HG03175 (cell line): Measurements from ENCODE around the gene JUP.

Experiments
- ATAC-seq: cut with Tn5 transposase; IDR thresholded peaks from one replicate; pipeline ENCODE4 v1.9.1; 2021; ENCODE audit warnings: mild to moderate bottlenecking, moderate library complexity; ENCODE audit not compliant: unreplicated experiment

JUP gene

DNA sequence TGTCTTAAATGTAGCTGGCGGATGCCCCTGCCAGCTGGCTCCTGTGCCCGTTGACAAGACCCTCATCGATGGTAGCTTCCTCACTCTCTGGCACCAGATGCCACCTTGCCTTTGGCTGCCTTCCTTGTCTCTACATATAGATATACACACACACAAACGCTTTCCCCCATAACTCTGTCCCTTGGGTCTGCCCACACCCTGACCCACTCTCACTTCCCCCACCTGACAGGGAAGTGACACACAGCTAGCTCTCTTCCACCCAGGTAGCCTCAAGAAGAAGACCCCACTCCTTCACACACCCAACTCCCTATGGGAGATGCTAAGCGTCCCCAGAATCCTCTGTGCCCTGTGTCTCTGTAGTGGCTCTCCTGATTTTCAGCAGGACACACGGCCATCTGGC lies 25.6 kb downstream of the JUP start:
- ATAC-seq = no peak

DNA sequence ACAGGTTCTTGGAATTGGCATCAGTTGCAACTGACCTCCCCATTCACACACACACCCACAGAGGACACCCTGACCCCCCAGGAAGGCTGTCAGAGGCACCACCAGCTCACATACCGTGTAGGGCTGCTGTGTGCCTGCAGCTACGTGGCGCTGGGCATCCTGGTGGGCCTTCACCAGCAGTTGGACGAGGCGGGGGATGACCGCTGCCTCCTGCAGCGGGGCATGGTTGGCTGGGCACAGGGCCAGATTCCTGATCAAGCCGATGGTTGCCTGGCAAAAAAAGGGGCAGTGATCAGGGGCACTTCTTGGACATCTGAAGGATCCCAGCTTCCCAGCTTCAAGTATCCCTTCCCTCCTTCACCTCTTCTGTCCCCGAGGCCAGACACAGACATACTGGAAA lies 27.9 kb downstream of the JUP start:
- ATAC-seq = no peak

GRCh38 chr17:41754066-41754465 lies 32.4 kb downstream of the JUP start:
- ATAC-seq = no peak

DNA sequence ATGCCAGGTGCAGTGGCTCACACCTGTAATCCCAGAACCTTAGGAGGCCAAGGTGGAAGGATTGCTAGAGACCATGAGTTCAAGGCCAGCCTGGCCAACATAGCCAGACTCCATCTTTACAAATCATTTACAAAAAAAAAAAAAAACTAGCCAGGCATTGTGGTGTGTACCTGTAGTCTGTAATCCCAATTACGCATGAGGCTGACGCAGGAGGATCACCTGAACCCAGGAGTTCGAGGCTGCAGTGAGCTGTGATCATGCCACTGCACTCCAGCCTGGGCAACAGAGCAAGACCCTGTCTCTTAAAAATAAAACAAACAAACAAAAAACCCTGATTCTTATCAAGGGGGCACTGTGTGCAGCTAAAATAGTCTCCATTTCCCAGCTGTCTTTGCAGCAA lies 35.2 kb downstream of the JUP start:
- ATAC-seq = no peak

DNA sequence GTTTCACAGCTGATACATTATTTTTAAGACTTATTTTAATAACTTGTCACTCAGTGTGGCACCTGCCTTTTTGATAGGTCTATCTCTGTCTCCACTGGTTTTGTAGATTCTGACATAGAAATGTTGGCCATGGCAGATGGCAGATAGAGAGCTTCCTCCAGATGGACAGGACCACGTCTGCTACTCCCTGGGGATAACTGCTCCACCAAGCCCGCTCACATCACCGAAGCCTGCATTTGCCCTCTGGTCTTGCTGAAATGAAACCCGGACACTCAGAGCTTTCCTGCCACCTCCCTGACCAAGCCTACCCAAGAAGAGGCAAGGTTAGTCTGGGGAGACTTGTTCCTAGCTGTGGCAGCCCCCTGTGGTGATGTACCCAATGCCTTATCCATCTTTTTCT lies 35.6 kb downstream of the JUP start:
- no peak for ATAC-seq

- no peak for ATAC-seq
These were observed 38.2 kb downstream of the JUP start for GRCh38 chr17:41748275-41748674.

DNA sequence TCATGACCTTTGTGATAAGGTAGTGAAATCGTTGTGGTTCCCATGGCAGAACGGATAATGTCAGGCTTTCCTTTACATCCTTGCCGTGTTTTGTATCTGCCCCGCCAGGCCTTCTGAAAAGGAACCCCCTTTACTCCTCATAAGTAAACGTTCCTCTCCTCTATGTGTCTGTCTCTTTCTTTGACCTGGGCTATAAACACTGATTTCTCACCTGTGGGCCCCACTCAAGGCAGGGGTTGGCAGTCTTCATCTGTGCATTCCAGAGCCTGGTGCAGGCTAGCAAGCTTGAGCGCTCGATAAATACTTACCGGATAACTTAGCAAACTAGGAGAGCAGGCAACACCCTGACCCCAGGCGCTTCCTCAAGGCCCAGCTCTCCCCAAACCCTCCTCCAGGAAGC lies 44.8 kb downstream of the JUP start:
- ATAC-seq = no peak

DNA sequence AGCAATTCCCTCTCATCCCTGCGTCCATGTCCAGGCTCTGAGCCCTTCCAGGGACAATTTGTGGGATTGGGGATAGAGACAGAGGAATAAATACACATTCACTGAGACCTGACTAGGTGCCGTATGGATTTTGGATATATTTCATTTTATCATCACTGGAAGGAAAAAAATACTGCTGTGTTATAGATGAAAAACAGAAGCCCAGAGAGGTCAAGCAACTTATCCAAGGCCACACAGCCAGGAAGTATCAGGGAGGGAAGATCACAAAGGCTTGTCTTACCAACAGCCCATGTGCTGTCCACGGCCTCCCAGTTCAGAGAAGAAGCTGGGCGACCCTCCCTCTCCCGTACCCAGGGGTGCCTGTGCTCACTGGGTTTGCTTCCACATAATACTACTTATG lies 46.0 kb downstream of the JUP start:
- no peak for ATAC-seq

- ATAC-seq = no peak
These were observed 46.7 kb downstream of the JUP start for GRCh38 chr17:41739661-41740352.

DNA sequence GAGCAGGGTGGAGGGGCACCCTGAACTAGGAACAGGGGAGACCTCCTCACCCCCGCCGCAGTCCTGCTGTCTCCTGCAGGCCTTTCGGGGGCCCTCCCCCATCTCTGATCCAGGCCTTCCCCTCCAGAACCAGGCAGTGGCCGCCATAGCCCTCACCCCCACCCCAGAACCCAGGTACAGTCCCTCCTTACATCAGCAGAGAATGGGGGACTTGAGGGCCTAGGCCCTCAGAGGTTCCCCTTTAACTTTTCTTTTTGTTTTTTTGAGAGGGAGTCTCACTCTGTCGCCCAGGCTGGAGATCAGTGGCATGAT lies 47.8 kb downstream of the JUP start:
- ATAC-seq = no peak

DNA sequence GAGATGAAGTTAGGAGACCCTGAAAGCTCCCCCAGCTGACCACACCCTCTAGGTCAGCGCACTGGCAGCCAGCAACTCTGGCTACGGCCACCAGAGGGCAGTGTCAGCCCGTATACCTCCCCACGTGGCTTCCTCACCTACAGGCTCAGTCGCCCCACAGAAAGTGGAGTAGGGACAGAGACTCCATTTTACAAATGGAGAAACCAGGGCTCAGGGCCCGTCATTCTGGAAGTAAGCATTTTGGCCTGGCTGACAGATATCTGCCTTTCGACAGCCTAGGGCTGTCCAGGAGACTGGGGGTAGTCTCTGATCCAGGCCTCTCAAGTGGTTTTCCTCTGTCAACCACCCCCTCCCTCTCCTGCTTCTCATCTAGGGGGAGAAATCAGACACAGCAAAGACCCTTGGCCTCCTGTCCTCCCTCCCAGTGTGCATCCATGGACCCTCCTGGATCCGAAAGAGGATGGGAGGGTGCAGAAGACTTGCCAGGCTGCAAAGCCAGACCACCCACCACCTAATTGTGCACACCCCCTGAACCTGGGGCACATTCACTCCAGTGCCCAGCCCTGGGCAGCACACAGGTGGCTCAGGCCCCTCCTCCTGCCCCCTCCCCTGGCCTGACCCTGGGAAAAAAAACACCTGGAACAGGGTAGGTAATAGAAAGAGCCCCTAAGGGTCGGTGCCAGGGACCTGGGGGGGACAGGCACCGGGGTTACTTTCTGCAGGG lies 48.3 kb downstream of the JUP start:
- peak; percentile 76 for ATAC-seq

GRCh38 chr17:41737680-41738023 lies 48.9 kb downstream of the JUP start:
- no peak for ATAC-seq

DNA sequence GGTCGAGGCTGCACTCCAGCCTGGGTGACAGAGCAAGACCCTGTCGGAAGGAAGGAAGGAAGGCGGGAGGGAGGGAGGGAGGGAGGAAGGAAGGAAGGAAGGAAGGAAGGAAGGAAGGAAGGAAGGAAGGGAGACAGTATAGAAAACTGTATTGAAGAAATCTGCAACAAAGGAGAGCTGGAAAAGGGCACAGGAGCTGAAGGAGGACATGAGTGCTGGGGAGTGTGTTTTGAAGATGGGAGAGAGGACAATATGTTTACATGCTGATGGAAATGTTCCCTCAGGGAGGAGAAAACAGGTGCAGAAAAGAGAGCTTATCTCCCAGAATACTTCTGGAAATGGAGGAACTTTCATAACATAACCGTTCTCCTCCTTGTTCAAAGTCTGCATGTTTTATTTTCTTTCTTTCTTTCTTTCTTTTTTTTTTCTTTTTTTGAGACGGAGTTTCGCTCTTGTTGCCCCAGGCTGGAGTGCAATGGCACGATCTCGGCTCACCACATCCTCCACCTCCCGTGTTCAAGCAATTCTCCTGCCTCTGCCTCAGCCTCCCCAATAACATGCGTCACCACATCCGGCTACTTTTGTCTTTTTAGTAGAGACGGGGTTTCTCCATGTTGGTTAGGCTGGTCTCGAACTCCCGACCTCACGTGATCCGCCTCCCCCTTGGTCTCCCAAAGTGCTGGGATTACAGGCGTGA lies 49.4 kb downstream of the JUP start:
- ATAC-seq = no peak

DNA sequence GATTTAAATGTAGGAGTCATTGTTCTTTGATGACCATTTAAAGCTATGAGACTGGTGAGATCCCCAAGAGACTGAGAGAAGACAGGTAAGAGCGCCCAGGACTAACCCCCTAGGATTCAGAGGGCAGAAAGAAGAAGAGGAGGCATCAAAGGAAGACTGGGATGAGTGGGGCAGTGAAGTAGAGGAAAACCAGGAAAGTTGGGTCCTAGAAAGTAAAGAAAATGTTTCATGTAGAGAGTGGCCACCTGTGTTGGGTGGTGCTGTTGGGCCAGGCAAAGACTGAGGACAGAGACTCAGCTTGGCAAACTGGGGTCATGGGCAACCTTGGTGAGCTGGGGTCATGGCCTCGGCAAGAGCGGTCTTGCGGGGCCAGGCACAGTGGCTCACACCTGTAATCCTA lies 50.8 kb downstream of the JUP start:
- ATAC-seq = no peak

- no peak for ATAC-seq
These were observed 51.6 kb downstream of the JUP start for GRCh38 chr17:41734949-41735313.

DNA sequence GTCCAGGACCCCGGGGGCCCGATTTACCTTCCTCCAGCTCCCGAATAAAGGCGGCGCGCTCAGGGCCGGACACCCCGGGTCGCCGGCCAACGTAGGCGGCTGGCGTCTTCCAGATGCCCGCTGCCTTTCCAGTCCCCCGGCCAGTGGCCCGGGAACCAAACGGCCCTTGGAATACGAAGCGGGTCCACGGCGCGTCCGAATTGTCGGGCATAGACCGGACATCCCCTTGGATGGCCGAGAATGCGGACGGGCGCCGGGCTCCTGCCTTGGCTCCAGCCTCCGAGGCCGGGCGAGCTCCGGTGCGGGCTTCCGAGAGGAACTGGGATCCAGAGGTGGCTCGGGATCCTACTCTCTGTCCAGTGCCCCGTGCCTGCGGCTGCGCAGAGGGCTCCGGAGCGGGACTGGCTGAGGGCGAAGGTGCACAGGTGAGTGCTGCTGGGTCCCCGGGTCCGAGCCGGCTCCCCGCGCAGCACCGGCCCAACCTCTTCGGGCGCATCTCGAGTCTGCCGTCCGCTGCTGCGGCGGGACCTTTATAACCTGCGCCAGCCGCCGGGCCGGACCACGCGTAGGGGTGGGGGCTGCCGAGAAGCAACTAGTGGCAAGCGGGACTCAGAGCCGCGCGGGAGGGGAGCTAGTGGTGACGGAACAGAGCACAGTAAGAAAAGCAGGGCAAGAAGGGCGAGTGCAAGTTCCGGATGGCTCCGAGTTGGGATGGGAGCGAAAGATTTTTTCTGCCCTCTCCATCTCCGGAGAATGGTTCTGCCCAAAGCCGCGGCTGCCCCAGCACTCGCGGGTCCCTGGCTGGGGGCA lies 52.2 kb downstream of the JUP start, which contains the start of gene HAP1:
TSS of gene HAP1 (minus strand) at position 505 of the 810 bp plus-strand sequence. CDS start at position 496, 9 bp downstream.
- ATAC-seq = no peak

DNA sequence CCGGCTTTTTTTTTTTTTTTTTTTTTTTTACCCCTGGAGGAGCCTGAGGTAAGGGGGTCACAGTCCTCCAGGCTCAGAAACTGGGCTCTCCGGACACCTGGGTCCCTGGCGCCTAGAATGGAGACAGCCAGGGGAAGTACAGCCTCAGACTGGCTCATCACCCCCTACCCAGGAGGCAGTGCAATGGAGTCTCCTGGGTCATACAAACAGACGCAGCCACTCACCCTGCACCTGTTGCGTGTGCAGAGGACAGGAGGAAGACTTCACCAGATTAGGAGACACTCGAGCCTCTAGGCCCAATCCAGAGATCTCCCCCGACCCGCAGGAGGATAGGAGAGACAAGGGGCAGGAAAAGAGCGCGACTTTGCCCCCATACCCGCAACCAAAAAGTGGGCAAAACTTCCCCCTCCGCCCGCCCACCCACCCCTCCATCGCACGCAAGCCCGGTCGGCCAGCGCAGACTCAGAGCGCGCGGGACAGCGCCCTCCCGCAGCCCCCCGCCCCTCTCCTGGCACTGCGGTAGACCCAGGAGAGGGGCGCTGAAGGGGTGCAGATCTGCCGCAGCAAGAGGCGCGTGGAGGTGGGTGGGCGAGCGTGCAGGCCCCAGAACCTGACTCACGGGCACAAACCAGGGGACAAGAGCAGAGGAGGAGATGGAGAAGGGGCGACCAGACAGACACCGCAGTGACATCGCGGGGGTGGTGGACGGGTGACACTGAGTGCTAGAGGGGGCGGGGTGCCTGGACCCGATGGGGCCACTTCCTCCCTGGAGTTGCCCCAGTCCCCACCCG lies 53.0 kb downstream of the JUP start:
- ATAC-seq = no peak

GRCh38 chr17:41731836-41732235 lies 54.7 kb downstream of the JUP start:
- no peak for ATAC-seq

DNA sequence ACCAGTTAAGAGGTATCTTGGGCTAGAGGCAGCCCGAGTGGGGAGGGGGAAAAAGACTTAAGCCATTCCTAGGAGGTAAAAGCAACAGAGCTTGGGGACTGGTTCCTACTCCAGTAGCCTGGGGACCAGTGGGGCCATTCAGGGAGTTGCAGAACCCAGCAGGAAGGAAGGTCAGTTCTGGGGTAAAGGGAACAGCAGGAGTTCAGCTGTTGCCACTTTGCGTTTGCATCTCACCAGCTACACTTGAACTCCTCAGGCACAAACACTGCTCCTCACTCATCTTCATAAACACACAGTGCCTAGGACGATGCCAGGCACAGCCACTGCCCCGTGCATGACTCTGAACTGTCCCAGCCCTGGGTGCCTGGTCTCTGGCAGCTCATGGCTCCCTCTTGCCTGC lies 56.0 kb downstream of the JUP start:
- no peak for ATAC-seq

- no peak for ATAC-seq
These were observed 58.5 kb downstream of the JUP start for GRCh38 chr17:41728056-41728455.

DNA sequence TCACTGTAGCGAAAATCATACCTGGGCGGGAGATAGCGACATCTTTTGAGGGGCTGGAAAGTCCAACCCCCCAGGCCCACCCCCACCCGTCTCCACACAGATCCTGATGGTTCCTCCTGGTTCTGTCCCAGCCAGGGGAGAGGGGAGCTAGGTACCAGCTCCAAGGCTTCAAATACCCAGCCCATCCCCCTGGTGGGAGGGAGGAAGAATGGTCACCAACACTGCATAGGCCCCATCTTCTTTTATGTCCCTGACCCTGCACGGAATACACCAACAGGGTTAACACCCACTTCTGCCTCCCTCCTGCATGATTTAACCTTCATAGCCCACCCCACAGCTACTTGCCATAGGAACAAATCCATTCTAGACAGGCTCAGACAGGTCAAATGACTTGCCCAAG lies 61.4 kb downstream of the JUP start:
- no peak for ATAC-seq
